Fibroblast of upper back skin (primary cell): Measurements from ENCODE around the gene LGMN.
"Not testable (repeated sequence)": the region's sequence is repeated elsewhere in the genome, so short reads cannot be mapped to it uniquely, and the experiment has no call there.

Experiments used
- DNase-seq: peaks from one replicate; pipeline ENCODE4 v3.0.0-alpha.2; 2013

Gene LGMN

GRCh38 chr14:92748259-92749016, at the start of gene LGMN:
LGMN (minus strand) TSS chr14:92748627; CDS start chr14:92732786, 15,841 bp downstream.
- peak; percentile 93 for DNase-seq

- DNase-seq, result no peak
Measured at GRCh38 chr14:92794961-92795360, 46.5 kb upstream of the LGMN start.

- DNase-seq, result peak; percentile 7
Measured at GRCh38 chr14:92794547-92794941, 46.1 kb upstream of the LGMN start.

- peak; percentile 98 for DNase-seq
Measured at GRCh38 chr14:92793709-92794546, 45.5 kb upstream of the LGMN start, which contains the start of gene GOLGA5. GOLGA5 (plus strand) TSS chr14:92794305; CDS start chr14:92797438, 3,133 bp downstream.

- peak; percentile 13 for DNase-seq
Measured at GRCh38 chr14:92792885-92793284, 44.5 kb upstream of the LGMN start.

- DNase-seq, result no peak
Measured at GRCh38 chr14:92789457-92790089, 41.1 kb upstream of the LGMN start.

GRCh38 chr14:92787554-92787953, 39.1 kb upstream of the LGMN start:
- DNase-seq, result no peak

GRCh38 chr14:92786427-92786756, 38.0 kb upstream of the LGMN start:
- DNase-seq, result no peak

- DNase-seq, result peak; percentile 88
Measured at GRCh38 chr14:92785667-92786426, 37.4 kb upstream of the LGMN start.

GRCh38 chr14:92783813-92784431, 35.5 kb upstream of the LGMN start:
- peak; percentile 74 for DNase-seq

- peak; percentile 47 for DNase-seq
Measured at GRCh38 chr14:92781350-92781749, 32.9 kb upstream of the LGMN start.

GRCh38 chr14:92780444-92781232, 32.2 kb upstream of the LGMN start:
- peak; percentile 84 for DNase-seq

GRCh38 chr14:92778868-92779565, 30.6 kb upstream of the LGMN start:
- peak; percentile 20 for DNase-seq

GRCh38 chr14:92775292-92775691, 26.9 kb upstream of the LGMN start:
- not testable (repeated sequence) for DNase-seq

GRCh38 chr14:92774572-92774971, 26.1 kb upstream of the LGMN start:
- no peak for DNase-seq

GRCh38 chr14:92770484-92770883, 22.1 kb upstream of the LGMN start:
- DNase-seq, result no peak

GRCh38 chr14:92768795-92769194, 20.4 kb upstream of the LGMN start:
- no peak for DNase-seq

GRCh38 chr14:92768236-92768635, 19.8 kb upstream of the LGMN start:
- DNase-seq, result not testable (repeated sequence)

- not testable (repeated sequence) for DNase-seq
Measured at GRCh38 chr14:92763666-92764631, 15.5 kb upstream of the LGMN start.

- no peak for DNase-seq
Measured at GRCh38 chr14:92760524-92760805, 12.0 kb upstream of the LGMN start.
